Measurements from ENCODE around the gene FKBP8.

Gene FKBP8

GRCh38 chr19:18488403-18488723, 55.0 kb downstream of the FKBP8 start:
- TF ChIP-seq CTCF (IDR thresholded peaks at IDR 0.05) = no peak
- DNase-seq (ENCODE audit: low spot score) = no peak
- Histone ChIP-seq H3K27ac (peak overlapping the region in 1 of 2 donors; percentile 78), H3K4me3 (no peak overlapping the region)

GRCh38 chr19:18487576-18488402, 55.6 kb downstream of the FKBP8 start:
- TF ChIP-seq CTCF (IDR thresholded peaks at IDR 0.05) = no peak
- Histone ChIP-seq H3K4me3 (no peak overlapping the region), H3K27ac (peak overlapping the region in 1 of 2 donors; percentile 78)
- no peak for DNase-seq (ENCODE audit: low spot score)

GRCh38 chr19:18486746-18487145, 56.6 kb downstream of the FKBP8 start:
- peak overlapping the region in 1 of 2 donors; percentile 78 for H3K27ac ChIP-seq
- no peak for DNase-seq (ENCODE audit: low spot score)
- no peak overlapping the region for H3K4me3 ChIP-seq
- TF ChIP-seq CTCF (IDR thresholded peaks at IDR 0.05) = no peak

GRCh38 chr19:18484992-18485391, 58.4 kb downstream of the FKBP8 start:
- H3K4me3 ChIP-seq = no peak overlapping the region
- peak overlapping the region in 1 of 2 donors; percentile 31 for H3K27ac ChIP-seq
- no peak for DNase-seq (ENCODE audit: low spot score)
- TF ChIP-seq CTCF (IDR thresholded peaks at IDR 0.05) = no peak

- Histone ChIP-seq H3K27ac (peak overlapping the region in 1 of 2 donors; percentile 36), H3K4me3 (no peak overlapping the region)
- no peak for TF ChIP-seq CTCF (IDR thresholded peaks at IDR 0.05)
- DNase-seq (ENCODE audit: low spot score) = no peak
These were observed 60.1 kb downstream of the FKBP8 start for GRCh38 chr19:18483119-18483890.
